Hepatocyte (in vitro differentiated cells): ENCODE measurements around the gene STRN. TPM values are rescaled to one million over a fixed set of nuclear protein-coding genes. Genes with fewer than 3 reads are reported as not detected.

ENCODE experiments used
- DNase-seq: peaks from one replicate; pipeline ENCODE4 v3.0.0-alpha.2; 2016; ENCODE audit warnings: low spot score
- H2AFZ ChIP-seq: fragments of 200-600 bp; sonication (generic); 2 replicates; pipeline ENCODE4 v1.6.0; 2016; ENCODE audit warnings: antibody characterized with exemption, mild to moderate bottlenecking
- H3K27ac ChIP-seq: fragments of 200-600 bp; sonication (generic); 2 replicates; pipeline ENCODE4 v1.5.1; 2016; ENCODE audit warnings: mild to moderate bottlenecking
- H3K27me3 ChIP-seq: fragments of 200-600 bp; sonication (generic); 2 replicates; pipeline ENCODE4 v1.6.1; 2016
- H3K36me3 ChIP-seq: fragments of 200-600 bp; sonication (generic); replicated peaks from 2 replicates; pipeline ENCODE4 v1.5.1; 2016; ENCODE audit warnings: low read depth; ENCODE audit not compliant: insufficient read depth
- H3K4me1 ChIP-seq: fragments of 200-600 bp; sonication (generic); 2 replicates; pipeline ENCODE4 v1.5.1; 2016; ENCODE audit warnings: mild to moderate bottlenecking, moderate library complexity; ENCODE audit not compliant: insufficient read depth
- H3K4me2 ChIP-seq: fragments of 200-600 bp; sonication (generic); 2 replicates; pipeline ENCODE4 v1.6.0; 2016
- H3K4me3 ChIP-seq: fragments of 200-600 bp; sonication (generic); 2 replicates; pipeline ENCODE4 v1.5.1; 2016; ENCODE audit warnings: mild to moderate bottlenecking
- H3K79me2 ChIP-seq: fragments of 200-600 bp; sonication (generic); 2 replicates; pipeline ENCODE4 v1.6.0; 2017; ENCODE audit warnings: mild to moderate bottlenecking
- H3K9me2 ChIP-seq: fragments of 200-600 bp; sonication (generic); replicated peaks from 2 replicates; pipeline ENCODE4 v1.6.0; 2017; ENCODE audit warnings: mild to moderate bottlenecking; ENCODE audit not compliant: insufficient read depth
- H3K9me3 ChIP-seq: fragments of 200-600 bp; sonication (generic); 2 replicates; pipeline ENCODE4 v1.5.1; 2016; ENCODE audit warnings: low read depth, mild to moderate bottlenecking
- H4K20me1 ChIP-seq: fragments of 200-600 bp; sonication (generic); 2 replicates; pipeline ENCODE4 v1.6.0; 2016; ENCODE audit warnings: mild to moderate bottlenecking; ENCODE audit not compliant: insufficient read depth, poor library complexity, severe bottlenecking
- EZH2 ChIP-seq: fragments of 200-600 bp; sonication (generic); IDR thresholded peaks from 2 replicates; pipeline ENCODE4 v1.6.1; 2016; ENCODE audit warnings: antibody characterized with exemption, mild to moderate bottlenecking, borderline replicate concordance
- EZH2phosphoT487 ChIP-seq: fragments of 200-600 bp; sonication (generic); IDR thresholded peaks from one replicate; pipeline ENCODE4 v1.6.1; 2018; ENCODE audit warnings: antibody characterized with exemption, mild to moderate bottlenecking, low read depth, moderate library complexity; ENCODE audit not compliant: unreplicated experiment, severe bottlenecking
- WGBS: methylation state at CpG from one replicate; pipeline ENCODE4 v1.1.6; 2016; ENCODE audit warnings: low lambda C conversion rate; ENCODE audit errors: missing lambda C conversion rate; 5-methylcytosine and 5-hydroxymethylcytosine counted together
- polyA plus RNA-seq: library from polyadenylated mRNA; unstranded; fragments of >200 nt; fragmentation: Nextera tagmentation; extraction: Ambion mirVana; gene quantifications from 2 replicates; pipeline ENCODE4 v1.2.1, GENCODE V29; 2016
- total RNA-seq: library from RNA; depleted of rRNA; stranded (reverse); fragments of >200 nt; gene quantifications from 2 replicates; pipeline ENCODE4 v1.2.3, GENCODE V29; 2014
- TF ChIP-seq, protein P1 (sequence below): fragments of 200-600 bp; sonication (generic); IDR thresholded peaks from 2 replicates; pipeline ENCODE4 v1.5.1; 2016; ENCODE audit warnings: antibody characterized with exemption, mild to moderate bottlenecking; ENCODE audit not compliant: poor library complexity

STRN gene
- total and polyA plus RNA-seq, 2 experiments from 2014 or later: 4.4 to 13.9 TPM

GRCh38 chr2:36993841-36994620 is 27.7 kb upstream of the STRN start:
- H3K9me2 ChIP-seq: no peaks in the 10 kb centered on the region
- no peak overlapping the region for H3K4me3 ChIP-seq
- TF ChIP-seq EZH2phosphoT487 (no peak), EZH2 (no peak)
- TF ChIP-seq, protein P1, sequence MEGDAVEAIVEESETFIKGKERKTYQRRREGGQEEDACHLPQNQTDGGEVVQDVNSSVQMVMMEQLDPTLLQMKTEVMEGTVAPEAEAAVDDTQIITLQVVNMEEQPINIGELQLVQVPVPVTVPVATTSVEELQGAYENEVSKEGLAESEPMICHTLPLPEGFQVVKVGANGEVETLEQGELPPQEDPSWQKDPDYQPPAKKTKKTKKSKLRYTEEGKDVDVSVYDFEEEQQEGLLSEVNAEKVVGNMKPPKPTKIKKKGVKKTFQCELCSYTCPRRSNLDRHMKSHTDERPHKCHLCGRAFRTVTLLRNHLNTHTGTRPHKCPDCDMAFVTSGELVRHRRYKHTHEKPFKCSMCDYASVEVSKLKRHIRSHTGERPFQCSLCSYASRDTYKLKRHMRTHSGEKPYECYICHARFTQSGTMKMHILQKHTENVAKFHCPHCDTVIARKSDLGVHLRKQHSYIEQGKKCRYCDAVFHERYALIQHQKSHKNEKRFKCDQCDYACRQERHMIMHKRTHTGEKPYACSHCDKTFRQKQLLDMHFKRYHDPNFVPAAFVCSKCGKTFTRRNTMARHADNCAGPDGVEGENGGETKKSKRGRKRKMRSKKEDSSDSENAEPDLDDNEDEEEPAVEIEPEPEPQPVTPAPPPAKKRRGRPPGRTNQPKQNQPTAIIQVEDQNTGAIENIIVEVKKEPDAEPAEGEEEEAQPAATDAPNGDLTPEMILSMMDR: no peak
- H3K79me2 ChIP-seq: no peaks in the 10 kb centered on the region
- H3K4me2 ChIP-seq: no peak overlapping the region
- no peaks in the 10 kb centered on the region for H3K9me3 ChIP-seq
- no peaks in the 10 kb centered on the region for H4K20me1 ChIP-seq
- no peaks in the 10 kb centered on the region for H3K36me3 ChIP-seq
- no peak overlapping the region for H2AFZ ChIP-seq
- H3K27ac ChIP-seq: no peak overlapping the region
- H3K27me3 ChIP-seq: no peaks in the 10 kb centered on the region
- no peaks in the 10 kb centered on the region for H3K4me1 ChIP-seq
- 86% methylated on average over 6 of the region's 6 CpGs for WGBS
- no peak for DNase-seq

DNA sequence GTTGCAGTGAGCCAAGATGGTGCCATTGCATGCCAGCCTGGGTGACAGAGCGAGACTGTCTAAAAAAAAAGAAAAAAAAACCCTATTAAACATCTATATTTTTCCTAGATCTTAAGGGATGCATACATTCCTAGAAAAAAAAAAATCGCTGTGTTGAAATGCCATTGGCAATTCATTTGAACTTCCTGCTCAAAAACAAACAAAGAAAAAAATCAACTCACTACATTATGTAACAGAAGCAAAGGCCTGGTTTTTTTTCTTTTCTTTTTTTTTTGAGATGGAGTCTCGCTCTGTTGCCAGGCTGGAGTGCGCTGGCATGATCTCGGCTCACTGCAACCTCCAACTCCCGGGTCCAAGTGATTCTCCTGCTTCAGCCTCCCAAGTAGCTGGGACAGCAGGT is 21.7 kb upstream of the STRN start:
- H3K9me2 ChIP-seq: no peaks in the 10 kb centered on the region
- no peaks in the 10 kb centered on the region for H3K27me3 ChIP-seq
- H2AFZ ChIP-seq: no peak overlapping the region
- DNase-seq: no peak
- no peaks in the 10 kb centered on the region for H3K4me1 ChIP-seq
- H3K36me3 ChIP-seq: no peaks in the 10 kb centered on the region
- over 99% methylated on average over 6 of the region's 6 CpGs for WGBS
- H3K79me2 ChIP-seq: no peaks in the 10 kb centered on the region
- H4K20me1 ChIP-seq: no peaks in the 10 kb centered on the region
- H3K4me3 ChIP-seq: no peak overlapping the region
- H3K9me3 ChIP-seq: no peaks in the 10 kb centered on the region
- H3K4me2 ChIP-seq: no peak overlapping the region
- no peak overlapping the region for H3K27ac ChIP-seq
- TF ChIP-seq EZH2: no peak
- TF ChIP-seq, protein P1: no peak
- TF ChIP-seq EZH2phosphoT487: no peak

DNA sequence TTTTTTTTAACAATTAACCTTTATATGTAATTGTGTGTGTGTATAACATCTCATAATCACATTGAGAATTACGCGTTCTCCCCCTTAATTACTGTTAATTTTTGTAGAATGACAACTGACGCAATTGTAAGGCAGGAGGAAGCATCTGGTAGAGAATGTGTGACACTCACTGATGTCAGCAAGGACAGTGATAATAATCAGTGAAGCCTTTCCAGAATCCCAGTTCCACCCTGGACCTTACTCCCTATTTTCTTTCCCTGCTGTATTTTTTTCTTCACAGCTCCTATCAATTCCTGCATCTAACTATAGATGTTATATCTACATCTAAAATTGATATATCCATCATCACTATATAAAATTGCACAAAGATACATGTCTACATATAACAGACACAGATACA is 16.1 kb upstream of the STRN start:
- no peak for DNase-seq
- H3K9me3 ChIP-seq: no peaks in the 10 kb centered on the region
- no peaks in the 10 kb centered on the region for H3K9me2 ChIP-seq
- WGBS: 85% methylated on average over 3 of the region's 3 CpGs
- TF ChIP-seq EZH2 (no peak), EZH2phosphoT487 (no peak)
- TF ChIP-seq, protein P1: no peak
- H3K27me3 ChIP-seq: no peaks in the 10 kb centered on the region
- H3K4me2 ChIP-seq: no peak overlapping the region
- no peaks in the 10 kb centered on the region for H3K4me1 ChIP-seq
- no peak overlapping the region for H3K4me3 ChIP-seq
- no peaks in the 10 kb centered on the region for H3K36me3 ChIP-seq
- H4K20me1 ChIP-seq: no peaks in the 10 kb centered on the region
- no peak overlapping the region for H2AFZ ChIP-seq
- no peaks in the 10 kb centered on the region for H3K79me2 ChIP-seq
- no peak overlapping the region for H3K27ac ChIP-seq
